Measurements from ENCODE around the gene DNASE1L3. TPM values are rescaled to one million over a fixed set of nuclear protein-coding genes. Genes with fewer than 3 reads are reported as not detected.

The DNASE1L3 gene
- total and polyA plus RNA-seq, 2 of the 13 experiments (the other 11 are each of a cell fraction or from before 2014, with no cell fraction given), result 0.86 to 1.7 TPM

DNA sequence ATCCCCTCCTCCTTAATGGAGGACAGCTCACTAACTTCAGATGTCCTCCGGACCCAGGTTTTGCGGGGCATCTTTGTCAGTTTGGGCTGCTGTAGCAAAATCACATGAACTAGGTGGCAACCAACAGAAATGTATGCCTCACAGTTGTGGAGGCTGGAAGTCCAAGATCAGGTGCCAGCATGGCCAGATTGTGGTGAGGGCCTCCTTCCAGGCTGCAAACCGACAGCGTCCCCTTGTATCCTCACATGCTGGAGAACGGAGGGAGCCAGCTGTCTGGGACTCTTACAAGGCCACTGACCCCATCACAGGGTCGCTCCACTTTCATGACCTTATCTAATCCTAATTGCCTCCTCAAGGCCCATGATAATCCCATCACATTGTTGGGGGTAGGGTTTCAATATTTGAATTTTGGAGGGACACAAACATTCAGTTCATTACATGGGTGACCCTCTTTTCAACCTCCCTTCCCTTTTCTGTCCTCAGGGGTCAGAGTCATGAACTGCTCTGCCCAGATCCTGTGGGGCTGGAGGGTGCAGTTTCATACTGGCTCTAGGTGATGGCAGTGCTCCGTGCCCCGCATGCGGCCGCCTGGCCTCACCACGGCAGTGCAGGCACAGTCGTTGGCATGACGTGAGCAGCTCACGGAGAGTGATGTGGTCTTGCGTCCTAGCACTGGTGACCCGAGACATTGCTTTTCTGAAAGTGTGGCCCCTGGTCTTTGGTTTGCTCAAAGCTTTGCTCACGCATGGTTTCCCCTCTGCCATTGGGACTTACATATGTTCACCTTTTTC lies 58.4 kb downstream of the DNASE1L3 start:
- Histone ChIP-seq H2AFZ (ENCODE audit: low read length) (no peak overlapping the region), H3K79me2 (ENCODE audit: insufficient read depth, low read length) (no peaks in the 10 kb centered on the region), H3K4me1 (ENCODE audit: insufficient read depth, low read length) (no peaks in the 10 kb centered on the region), H3K9ac (ENCODE audit: insufficient read depth, low read depth, low read length) (no peak overlapping the region), H3K27ac (ENCODE audit: extremely low read length, insufficient read depth, low read length) (no peak overlapping the region), H3K4me2 (ENCODE audit: low read depth, low read length) (no peak overlapping the region), H3K9me3 (ENCODE audit: low read length) (no peaks in the 10 kb centered on the region), H3K36me3 (replicated peaks in 1 of 2; ENCODE audit: control insufficient read depth in 1 of 2, insufficient read depth in 2 of 2, low read length in 2 of 2) (peaks cover 64 to 92% of the 10 kb centered on the region in 2 experiments), H3K4me3 (replicated peaks in 1 of 3; ENCODE audit: insufficient read depth in 1 of 3, low read depth in 2 of 3, low read length in 3 of 3) (no peak overlapping the region), H4K20me1 (ENCODE audit: insufficient read depth, low read length) (no peaks in the 10 kb centered on the region), H3K27me3 (ENCODE audit: control insufficient read depth in 1 of 2, insufficient read depth in 2 of 2, low read length in 2 of 2) (no peaks in the 10 kb centered on the region)
- in situ Hi-C loops (cut with HindIII; ENCODE audit: extremely low pct_ligation_motif_present, low pct_unique_long_range_greater_than_20kb) (no loop called here), intact Hi-C loops (cut with micrococcal nuclease; ENCODE audit: unreplicated experiment) (no loop called here)
- ChIA-PET POLR2A (no interaction called here), CTCF (ENCODE audit: low intra/inter-chr PET ratio, low total read pairs) (no interaction called here)
- DNase-seq (ENCODE audit: low spot score) (no peak), FAIRE-seq (no peak), ATAC-seq (peak; percentile 10; the same call in 2 of the 3 replicates)
- TF ChIP-seq, protein P1, sequence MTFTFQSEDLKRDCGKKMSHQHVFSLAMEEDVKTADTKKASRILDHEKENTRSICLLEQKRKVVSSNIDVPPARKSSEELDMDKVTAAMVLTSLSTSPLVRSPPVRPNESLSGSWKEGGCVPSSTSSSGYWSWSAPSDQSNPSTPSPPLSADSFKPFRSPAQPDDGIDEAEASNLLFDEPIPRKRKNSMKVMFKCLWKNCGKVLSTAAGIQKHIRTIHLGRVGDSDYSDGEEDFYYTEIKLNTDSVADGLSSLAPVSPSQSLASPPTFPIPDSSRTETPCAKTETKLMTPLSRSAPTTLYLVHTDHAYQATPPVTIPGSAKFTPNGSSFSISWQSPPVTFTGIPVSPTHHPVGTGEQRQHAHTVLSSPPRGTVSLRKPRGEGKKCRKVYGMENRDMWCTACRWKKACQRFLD (CRISPR knock-in tag; IDR thresholded peaks at IDR 0.05; ENCODE audit: borderline replicate concordance), result no peak
- TF ChIP-seq NFIC (IDR thresholded peaks at IDR 0.05; ENCODE audit: low read length) (no peak), MIXL1 (CRISPR knock-in tag; IDR thresholded peaks at IDR 0.05) (no peak), ZSCAN30 (CRISPR knock-in tag; IDR thresholded peaks at IDR 0.05) (no peak), PCBP1 (IDR thresholded peaks at IDR 0.05; ENCODE audit: borderline replicate concordance, low read depth, low read length) (no peak), GLI4 (CRISPR knock-in tag; IDR thresholded peaks at IDR 0.05; ENCODE audit: borderline replicate concordance) (no peak), TBX2 (CRISPR knock-in tag; IDR thresholded peaks at IDR 0.05; ENCODE audit: borderline replicate concordance) (no peak), KDM2A (CRISPR knock-in tag; IDR thresholded peaks at IDR 0.05; ENCODE audit: borderline replicate concordance, low read depth) (no peak)
- TF ChIP-seq, protein P2, sequence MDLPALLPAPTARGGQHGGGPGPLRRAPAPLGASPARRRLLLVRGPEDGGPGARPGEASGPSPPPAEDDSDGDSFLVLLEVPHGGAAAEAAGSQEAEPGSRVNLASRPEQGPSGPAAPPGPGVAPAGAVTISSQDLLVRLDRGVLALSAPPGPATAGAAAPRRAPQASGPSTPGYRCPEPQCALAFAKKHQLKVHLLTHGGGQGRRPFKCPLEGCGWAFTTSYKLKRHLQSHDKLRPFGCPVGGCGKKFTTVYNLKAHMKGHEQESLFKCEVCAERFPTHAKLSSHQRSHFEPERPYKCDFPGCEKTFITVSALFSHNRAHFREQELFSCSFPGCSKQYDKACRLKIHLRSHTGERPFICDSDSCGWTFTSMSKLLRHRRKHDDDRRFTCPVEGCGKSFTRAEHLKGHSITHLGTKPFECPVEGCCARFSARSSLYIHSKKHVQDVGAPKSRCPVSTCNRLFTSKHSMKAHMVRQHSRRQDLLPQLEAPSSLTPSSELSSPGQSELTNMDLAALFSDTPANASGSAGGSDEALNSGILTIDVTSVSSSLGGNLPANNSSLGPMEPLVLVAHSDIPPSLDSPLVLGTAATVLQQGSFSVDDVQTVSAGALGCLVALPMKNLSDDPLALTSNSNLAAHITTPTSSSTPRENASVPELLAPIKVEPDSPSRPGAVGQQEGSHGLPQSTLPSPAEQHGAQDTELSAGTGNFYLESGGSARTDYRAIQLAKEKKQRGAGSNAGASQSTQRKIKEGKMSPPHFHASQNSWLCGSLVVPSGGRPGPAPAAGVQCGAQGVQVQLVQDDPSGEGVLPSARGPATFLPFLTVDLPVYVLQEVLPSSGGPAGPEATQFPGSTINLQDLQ (CRISPR knock-in tag; IDR thresholded peaks at IDR 0.05), result no peak
- TF ChIP-seq, protein P3, sequence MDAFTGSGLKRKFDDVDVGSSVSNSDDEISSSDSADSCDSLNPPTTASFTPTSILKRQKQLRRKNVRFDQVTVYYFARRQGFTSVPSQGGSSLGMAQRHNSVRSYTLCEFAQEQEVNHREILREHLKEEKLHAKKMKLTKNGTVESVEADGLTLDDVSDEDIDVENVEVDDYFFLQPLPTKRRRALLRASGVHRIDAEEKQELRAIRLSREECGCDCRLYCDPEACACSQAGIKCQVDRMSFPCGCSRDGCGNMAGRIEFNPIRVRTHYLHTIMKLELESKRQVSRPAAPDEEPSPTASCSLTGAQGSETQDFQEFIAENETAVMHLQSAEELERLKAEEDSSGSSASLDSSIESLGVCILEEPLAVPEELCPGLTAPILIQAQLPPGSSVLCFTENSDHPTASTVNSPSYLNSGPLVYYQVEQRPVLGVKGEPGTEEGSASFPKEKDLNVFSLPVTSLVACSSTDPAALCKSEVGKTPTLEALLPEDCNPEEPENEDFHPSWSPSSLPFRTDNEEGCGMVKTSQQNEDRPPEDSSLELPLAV (CRISPR knock-in tag; conservative IDR thresholded peaks at IDR 0.05; ENCODE audit: low read depth), result no peak
- no TSS peak for BruUV-seq (replicated peaks)
- 100% methylated on average over 6 of the region's 17 CpGs for WGBS (ENCODE audit: low lambda C conversion rate)
